ENCODE results near the gene SCN3A.

Gene SCN3A

GRCh38 chr2:165112133-165112573 is 91.7 kb downstream of the SCN3A start:
- no peak for DNase-seq (ENCODE audit: low read depth in 3 of 3)

- no peak for DNase-seq (ENCODE audit: low read depth in 3 of 3)
Observed at GRCh38 chr2:165110394-165110793, 93.5 kb downstream of the SCN3A start.

DNA sequence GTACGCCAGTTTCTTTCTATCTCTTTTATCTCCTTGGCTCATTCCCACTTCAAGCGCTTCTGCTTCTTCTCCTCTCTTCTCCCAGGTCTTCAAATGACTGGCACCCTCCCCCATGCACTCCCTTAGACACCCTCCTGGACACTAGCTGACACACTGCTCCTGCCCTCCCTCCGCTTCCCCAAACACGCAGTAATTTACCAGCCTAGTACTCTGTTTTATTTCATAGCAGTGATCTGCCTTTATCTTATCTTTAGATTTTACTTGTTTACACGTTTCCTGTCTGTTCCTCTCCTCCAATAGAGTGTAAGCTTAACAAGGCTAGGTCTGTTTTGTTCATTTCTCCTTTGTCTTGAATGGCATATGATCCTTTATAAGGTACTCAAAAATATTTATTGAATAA is 93.9 kb downstream of the SCN3A start:
- DNase-seq (ENCODE audit: low read depth in 3 of 3): no peak

GRCh38 chr2:165105926-165106325 is 97.9 kb downstream of the SCN3A start:
- DNase-seq (ENCODE audit: low read depth in 3 of 3): no peak

GRCh38 chr2:165087933-165088901 is 115.6 kb downstream of the SCN3A start:
- DNase-seq (ENCODE audit: low read depth in 3 of 3): no peak

DNA sequence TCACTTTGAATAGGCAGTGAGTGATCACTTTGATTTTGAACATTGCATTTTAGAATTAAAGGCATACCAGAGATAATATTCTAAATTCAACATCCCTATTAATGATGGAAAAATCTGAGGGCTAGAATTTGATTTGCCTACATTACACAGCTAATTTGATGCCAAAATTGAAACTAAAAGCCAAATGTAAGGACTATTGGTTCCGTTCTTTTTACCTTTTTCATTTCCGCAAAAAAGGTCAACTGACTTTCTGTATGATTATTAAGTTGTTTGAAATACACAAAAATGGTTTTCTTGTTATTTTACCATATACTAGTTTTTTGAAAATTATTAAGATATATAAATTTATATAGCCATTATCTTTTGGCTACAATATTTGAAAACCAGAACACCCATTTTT is 117.5 kb downstream of the SCN3A start:
- no peak for DNase-seq (ENCODE audit: low read depth in 3 of 3)

- DNase-seq (ENCODE audit: low read depth in 3 of 3): no peak
Observed at GRCh38 chr2:165083326-165083725, 120.5 kb downstream of the SCN3A start.

- no peak for DNase-seq (ENCODE audit: low read depth in 3 of 3)
Observed at GRCh38 chr2:165082479-165082878, 121.4 kb downstream of the SCN3A start.

GRCh38 chr2:165081276-165081675 is 122.6 kb downstream of the SCN3A start:
- DNase-seq (ENCODE audit: low read depth in 3 of 3): no peak

- no peak for DNase-seq (ENCODE audit: low read depth in 3 of 3)
Observed at GRCh38 chr2:165079432-165079831, 124.4 kb downstream of the SCN3A start.

GRCh38 chr2:165078913-165079312 is 124.9 kb downstream of the SCN3A start:
- DNase-seq (ENCODE audit: low read depth in 3 of 3): no peak

GRCh38 chr2:165074884-165075283 is 129.0 kb downstream of the SCN3A start:
- DNase-seq (ENCODE audit: low read depth in 3 of 3): no peak

GRCh38 chr2:165074323-165074722 is 129.5 kb downstream of the SCN3A start:
- DNase-seq (ENCODE audit: low read depth in 3 of 3): no peak

GRCh38 chr2:165070076-165070475 is 133.8 kb downstream of the SCN3A start:
- no peak for DNase-seq (ENCODE audit: low read depth in 3 of 3)

- DNase-seq (ENCODE audit: low read depth in 3 of 3): no peak
Observed at GRCh38 chr2:165069151-165069550, 134.7 kb downstream of the SCN3A start.

- DNase-seq (ENCODE audit: low read depth in 3 of 3): no peak
Observed at GRCh38 chr2:165068487-165068757, 135.4 kb downstream of the SCN3A start.

DNA sequence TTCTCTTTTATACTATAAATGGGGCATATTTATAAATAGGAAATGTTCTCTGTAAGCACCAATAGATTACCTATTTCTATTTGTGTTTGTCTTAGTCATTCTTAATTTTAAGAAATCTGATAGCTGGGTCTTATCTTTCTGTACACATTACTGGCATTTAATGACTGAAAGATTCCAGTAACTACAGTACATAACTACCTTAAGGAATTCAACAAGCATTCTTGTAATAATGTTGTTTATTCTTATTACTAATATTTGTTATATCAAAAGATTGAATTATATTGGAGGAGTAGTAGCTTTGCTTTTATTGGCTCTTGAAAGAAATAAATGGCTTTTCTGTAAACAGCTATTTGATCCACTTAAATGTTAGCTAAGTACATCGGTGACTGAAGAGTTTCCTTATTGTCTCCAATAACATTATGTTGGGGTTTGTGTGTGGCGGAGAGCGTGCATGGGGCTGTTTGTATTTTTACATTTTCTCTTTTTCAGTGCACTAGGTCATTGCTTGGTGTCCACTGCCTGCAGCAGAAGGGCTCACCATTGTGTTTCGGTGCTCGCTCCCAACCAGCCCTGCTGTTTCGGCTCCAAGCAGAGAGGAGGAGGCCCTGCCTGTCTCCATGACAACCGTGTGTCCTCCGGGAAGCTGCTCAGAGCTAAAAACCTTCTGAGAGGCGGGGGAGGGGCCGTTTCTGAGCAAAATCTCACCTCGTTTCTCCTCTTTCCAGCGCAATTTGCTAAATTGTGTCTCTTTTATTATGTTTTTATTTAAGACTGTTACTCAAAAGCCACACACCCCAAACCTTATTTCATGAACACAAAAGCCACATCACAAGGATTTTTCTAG is 136.0 kb downstream of the SCN3A start:
- no peak for DNase-seq (ENCODE audit: low read depth in 3 of 3)

GRCh38 chr2:165064743-165065142 is 139.1 kb downstream of the SCN3A start:
- DNase-seq (ENCODE audit: low read depth in 3 of 3): no peak

- no peak for DNase-seq (ENCODE audit: low read depth in 3 of 3)
Observed at GRCh38 chr2:165060411-165060810, 143.4 kb downstream of the SCN3A start.

GRCh38 chr2:165058476-165059265 is 145.2 kb downstream of the SCN3A start:
- no peak for DNase-seq (ENCODE audit: low read depth in 3 of 3)

DNA sequence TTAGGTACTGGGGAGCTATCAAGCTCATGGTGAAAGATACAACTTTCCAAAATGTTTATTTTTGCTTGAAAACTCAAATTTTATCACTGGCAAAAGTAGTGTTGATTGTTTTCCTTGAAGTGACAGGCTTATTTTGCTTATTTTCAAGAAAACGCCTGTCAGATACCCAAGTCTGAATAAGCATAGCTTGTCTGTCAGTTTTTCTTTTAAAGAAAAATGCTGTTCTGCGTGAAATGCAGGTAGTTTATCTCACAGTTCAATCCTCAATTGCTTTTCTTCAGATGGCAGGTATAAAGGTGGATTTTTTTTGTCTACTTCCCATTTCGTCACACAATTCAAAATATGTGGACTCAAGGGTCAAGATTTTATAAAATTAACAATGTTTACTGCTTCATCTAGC is 145.9 kb downstream of the SCN3A start:
- no peak for DNase-seq (ENCODE audit: low read depth in 3 of 3)

DNA sequence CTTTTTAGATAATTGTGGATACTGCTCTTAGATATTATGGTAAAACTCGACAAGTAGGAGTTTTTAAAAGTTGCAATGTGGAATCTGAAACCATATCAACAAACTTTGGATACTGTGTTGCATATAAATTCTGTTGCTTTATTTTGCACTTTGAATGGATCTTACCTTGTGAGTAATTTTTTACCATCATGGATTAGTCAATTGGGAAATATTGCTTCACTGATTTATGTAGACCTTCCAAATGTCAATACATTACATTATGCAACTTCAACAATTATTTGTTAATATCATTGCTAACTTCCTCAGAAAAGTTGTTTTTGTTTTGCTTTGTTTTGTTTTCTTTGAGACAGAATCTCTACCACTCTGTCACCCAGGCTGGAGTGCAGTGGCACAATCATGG is 146.5 kb downstream of the SCN3A start:
- DNase-seq (ENCODE audit: low read depth in 3 of 3): no peak
